GM18502 (cell line): ENCODE data around the gene STAMBP.
"Not testable (repeated sequence)": the region's sequence is repeated elsewhere in the genome, so short reads cannot be mapped to it uniquely, and the experiment has no call there.

Experiments used
- ATAC-seq: cut with Tn5 transposase; IDR thresholded peaks from one replicate; pipeline ENCODE4 v1.9.1; 2021; ENCODE audit warnings: mild to moderate bottlenecking; ENCODE audit not compliant: unreplicated experiment, poor library complexity

Gene STAMBP

GRCh38 chr2:73903949-73904613 is 75.3 kb downstream of the STAMBP start:
- ATAC-seq: not testable (repeated sequence)

- no peak for ATAC-seq
Observed at GRCh38 chr2:73904952-73905351, 76.2 kb downstream of the STAMBP start.

- no peak for ATAC-seq
Observed at GRCh38 chr2:73906847-73907505, 78.2 kb downstream of the STAMBP start.

DNA sequence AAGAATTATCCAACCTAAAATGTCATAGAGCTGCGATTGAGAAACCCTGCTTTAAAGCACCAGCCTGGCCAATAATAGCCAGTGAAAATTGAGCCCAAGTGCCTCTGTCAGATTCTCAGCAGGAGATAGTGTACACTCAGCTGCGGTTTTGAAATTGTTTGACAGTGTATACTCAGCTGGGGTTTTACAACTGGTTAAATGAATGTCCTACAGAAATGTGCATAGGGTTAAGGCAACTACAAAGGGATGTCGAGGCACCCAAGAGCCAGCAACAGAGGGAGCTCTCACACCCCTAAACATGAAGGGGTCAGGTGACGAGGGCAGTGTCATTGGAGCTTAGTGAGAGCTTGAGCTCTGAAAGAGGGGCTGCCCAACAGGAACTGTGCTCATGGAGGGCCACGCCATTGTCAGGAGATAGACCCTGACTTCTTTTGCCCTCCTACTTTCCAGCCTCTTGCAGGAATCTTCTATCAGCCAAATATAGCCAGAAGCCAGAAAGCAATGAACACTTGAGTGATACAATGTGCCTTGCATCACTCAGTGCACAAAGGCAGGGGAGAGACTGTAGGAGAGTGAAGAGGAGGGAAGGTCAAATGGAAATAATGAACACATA is 79.2 kb downstream of the STAMBP start:
- ATAC-seq: peak; percentile 55

DNA sequence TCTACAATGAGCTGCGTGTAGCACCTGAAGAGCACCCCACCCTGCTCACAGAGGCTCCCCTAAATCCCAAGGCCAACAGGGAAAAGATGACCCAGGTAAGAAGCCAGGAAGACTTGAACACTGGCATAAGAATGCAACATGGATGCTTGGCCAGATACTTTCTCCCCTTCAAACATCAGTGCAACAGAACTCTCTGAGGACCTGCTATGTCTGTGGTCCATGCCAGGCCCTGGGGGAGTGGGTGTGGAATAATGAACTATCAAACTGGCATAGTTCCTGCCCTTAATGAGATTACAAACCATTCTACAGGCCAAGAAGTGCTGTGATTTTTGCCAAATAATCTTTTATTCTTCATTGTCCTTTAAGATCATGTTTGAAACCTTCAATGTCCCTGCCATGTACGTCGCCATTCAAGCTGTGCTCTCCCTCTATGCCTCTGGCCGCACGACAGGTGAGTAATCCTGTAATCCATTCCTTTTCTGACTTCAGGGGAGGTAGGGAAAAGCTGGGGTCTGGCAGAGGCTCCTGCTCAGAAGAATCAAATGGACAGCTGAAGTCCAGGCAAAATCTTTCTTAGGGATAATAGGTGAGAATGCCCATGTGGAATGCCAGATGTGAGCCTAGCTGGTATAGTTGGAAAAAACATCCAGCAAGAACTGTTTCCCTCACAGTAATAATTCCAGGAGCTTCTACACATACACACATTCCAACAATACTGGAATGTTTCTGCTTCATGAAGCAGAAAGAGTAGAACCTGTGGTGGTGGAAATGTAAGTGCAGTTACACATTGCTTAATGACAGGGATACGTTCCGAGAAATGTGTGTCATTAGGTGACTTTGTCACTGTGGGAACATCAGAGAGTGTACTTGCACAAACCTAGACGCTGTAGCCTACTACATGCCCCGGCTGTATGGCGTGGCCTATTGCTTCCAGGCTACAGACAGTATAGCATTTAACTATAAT is 80.2 kb downstream of the STAMBP start:
- no peak for ATAC-seq

DNA sequence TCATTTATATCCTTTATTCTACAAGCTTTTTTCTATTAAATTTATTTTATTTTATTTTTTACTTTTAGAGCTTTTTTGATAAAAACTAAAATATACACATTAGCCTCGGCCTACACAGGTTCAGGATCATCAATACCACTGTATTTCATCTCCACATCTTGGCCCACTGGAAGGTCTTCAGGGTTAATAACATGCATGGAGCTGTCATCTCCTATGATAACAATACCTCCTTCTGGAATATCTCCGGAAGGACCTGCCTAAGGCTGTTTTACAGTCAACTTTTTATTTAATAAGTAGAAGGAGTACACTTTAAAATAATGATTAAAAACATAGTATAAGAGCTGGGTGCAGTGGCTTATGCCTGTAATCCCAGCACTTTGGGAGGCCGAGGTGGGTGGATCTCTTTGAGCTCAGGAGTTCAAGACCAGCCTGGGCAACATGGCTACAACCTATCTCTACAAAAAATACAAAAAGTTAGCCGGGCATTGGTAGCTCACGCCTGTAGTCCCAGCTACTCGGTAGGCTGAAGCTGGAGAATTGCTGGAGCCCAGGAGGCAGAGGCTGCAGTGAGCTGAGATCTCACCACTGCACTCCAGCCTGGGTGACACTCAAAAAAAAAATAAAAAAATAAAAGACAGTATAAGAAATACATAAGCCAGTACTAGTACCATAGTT is 82.2 kb downstream of the STAMBP start:
- no peak for ATAC-seq

DNA sequence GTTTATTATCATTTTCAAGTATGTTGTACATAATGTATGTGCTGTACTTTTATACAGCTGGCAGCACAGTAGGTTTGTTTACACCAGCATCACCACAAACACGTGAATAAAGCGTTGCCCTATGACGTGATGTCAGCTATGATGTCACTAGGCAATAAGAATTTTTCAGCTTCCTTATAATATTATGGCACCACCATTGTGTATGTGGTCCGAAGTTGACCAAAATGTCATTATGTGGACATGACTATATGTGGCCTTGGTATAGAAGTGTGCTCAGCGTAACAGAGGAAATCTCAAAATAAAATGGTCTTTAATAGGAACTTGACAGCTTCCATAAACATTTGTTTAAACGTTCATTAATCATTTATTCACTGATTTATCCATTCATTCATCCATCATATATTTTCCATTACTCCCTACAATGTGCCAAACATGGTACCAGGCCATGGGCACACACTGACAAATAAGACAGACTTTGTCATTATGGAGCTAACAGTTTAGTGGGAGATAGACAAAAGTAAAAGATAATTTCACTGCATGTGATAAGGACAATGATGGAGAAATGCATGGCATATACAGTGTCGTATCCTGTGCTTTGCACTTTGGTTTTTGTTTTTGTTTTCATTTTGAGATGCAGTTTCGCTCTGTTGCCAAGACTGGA is 82.9 kb downstream of the STAMBP start:
- no peak for ATAC-seq

DNA sequence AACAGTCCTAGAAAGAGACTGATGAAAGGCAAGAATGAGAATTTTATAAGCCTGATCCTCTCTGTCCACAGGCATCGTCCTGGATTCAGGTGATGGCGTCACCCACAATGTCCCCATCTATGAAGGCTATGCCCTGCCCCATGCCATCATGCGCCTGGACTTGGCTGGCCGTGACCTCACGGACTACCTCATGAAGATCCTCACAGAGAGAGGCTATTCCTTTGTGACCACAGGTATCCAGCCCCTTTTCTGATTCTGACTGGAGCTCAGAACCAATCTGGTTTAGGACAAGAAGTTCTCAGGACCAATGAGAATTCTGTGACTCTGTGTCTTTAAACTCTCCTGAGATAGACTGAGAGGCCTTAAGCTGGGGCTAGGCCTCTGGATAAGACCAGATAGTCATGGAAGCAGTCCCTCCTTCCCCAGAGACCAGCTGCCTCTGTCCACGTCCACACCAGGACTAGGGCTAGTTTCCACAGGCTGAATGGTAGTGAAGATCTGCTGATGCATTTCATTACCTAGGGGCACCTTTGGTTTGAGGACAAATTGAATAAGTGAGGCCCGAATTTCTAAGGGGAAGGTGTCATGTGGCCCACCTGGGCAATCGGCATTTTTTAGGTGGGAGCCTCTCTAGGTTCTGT is 84.8 kb downstream of the STAMBP start:
- no peak for ATAC-seq

DNA sequence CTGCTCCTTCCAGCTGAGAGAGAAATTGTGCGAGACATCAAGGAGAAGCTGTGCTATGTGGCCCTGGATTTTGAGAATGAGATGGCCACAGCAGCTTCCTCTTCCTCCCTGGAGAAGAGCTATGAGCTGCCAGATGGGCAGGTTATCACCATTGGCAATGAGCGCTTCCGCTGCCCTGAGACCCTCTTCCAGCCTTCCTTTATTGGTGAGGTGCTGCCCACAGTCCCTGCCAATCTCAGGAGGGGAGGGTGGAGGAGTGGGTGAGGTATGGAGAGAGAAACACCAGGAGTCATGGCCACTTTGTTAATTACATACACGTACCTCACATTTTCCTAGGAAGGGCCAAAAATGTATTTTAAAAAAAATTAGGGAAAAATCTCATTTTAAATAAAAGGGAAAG is 85.9 kb downstream of the STAMBP start:
- no peak for ATAC-seq

DNA sequence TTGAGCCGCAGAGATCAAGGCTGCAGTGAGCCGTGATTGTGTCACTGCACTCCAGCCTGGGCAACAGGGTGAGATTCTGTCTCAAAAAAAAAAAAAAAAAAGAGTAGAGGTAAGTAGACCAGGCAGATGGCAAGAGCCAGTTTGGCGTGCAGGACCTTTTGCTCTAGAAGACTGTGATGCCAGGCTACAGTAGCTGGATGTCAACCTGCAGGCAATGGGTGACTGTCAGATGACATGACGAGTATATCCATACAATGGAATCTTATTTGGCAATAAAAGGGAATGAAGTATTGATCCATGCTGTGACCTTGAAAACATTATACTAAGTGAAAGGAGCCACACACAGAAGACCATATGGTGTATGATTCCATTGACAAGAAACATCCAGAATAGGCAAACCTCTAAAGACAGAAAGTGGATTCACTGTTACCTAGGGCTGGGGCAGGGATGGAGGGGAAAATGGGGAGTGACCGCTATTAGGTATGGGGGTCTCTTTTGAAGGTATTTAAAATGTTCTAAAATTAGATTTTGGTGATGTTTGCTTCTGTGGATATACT is 86.8 kb downstream of the STAMBP start:
- ATAC-seq: no peak

DNA sequence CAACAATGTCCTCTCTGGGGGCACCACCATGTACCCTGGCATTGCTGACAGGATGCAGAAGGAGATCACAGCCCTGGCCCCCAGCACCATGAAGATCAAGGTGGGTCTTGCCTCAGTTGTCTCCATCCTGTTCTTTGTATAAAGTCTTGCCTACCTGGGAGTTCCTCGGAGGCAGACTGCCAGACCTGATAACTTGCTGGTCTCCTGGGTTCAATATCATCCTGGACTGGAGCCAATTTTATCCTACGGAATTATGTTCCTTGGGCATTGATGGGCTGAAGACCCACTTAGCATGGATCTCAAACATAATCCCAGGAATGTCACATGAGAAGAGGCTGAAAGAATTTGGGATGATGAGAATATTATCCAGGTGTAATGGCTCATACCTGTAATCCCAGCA is 87.9 kb downstream of the STAMBP start:
- ATAC-seq: no peak

- no peak for ATAC-seq
Observed at GRCh38 chr2:73917296-73917695, 88.5 kb downstream of the STAMBP start.

DNA sequence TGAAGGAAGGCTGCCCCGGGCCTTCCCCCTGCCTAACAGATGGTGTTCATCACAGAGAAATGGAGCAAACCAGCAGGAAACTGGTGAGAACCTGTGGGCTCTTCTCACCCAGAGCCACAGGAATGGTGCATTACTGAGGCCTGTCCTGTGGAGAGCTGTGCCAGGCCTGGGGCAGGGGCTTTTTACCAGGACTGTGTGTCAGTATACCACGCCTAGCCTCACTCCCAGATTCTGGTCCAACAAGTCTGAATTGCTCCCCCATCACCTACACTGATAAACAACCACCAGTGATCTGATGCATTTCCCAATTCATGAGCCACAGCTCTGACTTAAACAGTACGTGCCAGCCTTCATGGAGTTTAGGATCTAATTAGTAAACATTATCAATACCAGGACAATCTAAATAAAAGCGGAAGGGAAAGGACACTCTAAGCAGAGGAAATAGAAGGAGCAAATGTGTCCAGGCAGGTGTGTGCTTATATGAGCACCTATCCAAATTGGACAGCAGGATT is 89.0 kb downstream of the STAMBP start:
- ATAC-seq: no peak

GRCh38 chr2:73918856-73919255 is 90.1 kb downstream of the STAMBP start:
- ATAC-seq: no peak

DNA sequence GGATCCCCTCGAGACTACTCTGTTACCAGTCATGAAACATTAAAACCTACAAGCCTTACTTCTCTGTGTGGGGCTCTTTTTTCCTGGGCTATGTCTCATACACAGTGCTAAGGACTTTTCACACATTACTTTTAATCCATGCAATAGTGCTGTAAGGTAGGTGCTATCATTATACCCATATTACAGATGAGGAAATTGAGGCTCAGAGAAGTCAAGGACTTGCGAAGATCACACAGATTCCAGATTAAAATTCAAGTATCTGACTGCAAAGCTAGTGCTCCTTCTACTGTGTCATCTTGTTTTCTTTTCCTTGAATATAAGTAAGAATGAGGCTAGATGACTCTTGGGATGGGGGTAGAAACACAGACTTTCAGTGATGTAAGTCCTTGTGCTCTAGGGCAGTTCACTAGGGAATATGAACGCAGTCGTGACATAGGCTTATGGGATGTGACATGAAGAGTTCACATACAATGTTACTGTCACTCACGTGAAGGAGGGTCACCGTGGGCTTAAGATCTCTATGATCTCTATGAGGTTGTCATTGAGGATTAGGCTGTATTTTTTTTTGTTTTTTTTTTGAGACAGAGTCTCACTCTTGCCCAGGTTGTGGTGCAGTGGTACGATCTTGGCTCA is 91.0 kb downstream of the STAMBP start:
- ATAC-seq: no peak

DNA sequence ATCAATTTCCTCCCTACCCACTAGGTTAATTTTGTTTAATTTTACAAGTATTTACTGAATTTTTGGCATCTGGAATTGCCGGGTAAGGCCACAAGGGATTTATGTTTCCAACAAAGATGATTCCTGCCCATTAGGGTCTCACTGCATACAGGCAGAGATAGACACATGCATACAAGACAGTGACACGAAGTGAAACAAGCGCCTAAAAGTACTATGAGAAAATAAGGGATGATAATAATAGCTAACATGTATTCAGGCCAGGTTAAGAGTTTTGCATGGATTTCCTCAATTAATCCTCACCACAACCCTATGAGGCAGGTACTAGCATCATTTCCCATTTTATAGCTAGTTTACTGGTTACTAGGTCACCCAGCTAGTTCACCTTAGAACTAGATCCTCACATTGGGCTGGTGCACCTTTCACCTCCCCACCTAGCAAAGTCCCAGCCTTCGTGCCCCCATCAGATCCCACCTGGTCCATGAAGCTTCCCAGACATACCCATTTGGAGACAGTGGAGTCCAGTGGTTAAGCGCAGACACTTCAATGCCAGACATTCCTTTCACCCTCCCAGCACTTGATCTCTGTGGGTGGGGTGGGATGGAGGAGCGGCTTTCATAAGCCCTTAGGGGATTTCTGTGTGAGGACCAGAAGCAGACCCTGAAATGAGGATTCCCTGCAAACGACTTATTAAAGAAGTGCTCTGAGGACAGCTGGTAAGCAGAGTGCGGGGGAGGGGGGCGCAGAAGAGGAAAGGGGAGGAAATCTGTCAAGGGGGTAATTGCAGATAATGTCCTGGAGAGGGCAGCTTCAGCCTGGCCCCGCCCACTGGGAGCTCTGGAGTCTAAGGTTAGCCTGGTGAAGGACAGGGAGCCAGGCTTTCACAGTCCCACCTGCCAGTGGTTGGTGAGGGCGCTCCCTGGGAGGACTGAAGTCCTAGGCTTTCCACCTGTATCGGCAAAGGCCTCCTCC is 92.1 kb downstream of the STAMBP start:
- ATAC-seq: no peak

- no peak for ATAC-seq
Observed at GRCh38 chr2:73921581-73921980, 92.8 kb downstream of the STAMBP start.
